ENCODE results near the gene LTB4R. TPM values are rescaled to one million over a fixed set of nuclear protein-coding genes. Genes with fewer than 3 reads are reported as not detected.
"Not testable (repeated sequence)": the region's sequence is repeated elsewhere in the genome, so short reads cannot be mapped to it uniquely, and the experiment has no call there.

Gene LTB4R
- total RNA-seq, 2 donors from 2014 or later = 1.9 to 3.0 TPM

GRCh38 chr14:24325041-24325530 is 13.8 kb downstream of the LTB4R start:
- TF ChIP-seq CTCF (IDR thresholded peaks at IDR 0.05) = no peak
- Histone ChIP-seq H3K27me3 (no peaks in the 10 kb centered on the region), H3K9me3 (no peaks in the 10 kb centered on the region), H3K36me3 (no peaks in the 10 kb centered on the region), H3K27ac (no peak overlapping the region), H3K4me1 (no peaks in the 10 kb centered on the region), H3K4me3 (no peak overlapping the region)
- no peak for DNase-seq (ENCODE audit: low spot score)

DNA sequence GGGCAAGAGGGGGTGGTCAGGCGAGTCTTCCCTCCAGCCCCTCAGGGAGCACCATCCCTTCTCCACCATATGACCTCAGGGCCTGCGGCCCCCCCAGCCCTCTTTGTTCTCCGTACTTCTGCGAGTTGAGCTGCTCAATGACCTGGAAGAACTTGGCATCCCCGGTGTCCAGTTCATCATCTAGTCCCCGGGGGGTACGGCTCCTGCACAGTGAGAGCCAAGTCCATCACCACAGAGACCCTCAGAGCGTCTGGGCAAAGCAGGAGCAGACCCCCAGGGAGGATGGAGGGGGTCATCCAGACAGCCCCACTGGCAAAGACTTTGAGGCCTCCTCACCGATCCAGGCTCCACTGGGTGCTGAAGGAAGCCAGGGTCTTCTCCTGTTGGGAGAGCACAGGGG is 14.7 kb downstream of the LTB4R start:
- no peak overlapping the region for H3K27ac ChIP-seq
- no peaks in the 10 kb centered on the region for H3K4me1 ChIP-seq
- H3K27me3 ChIP-seq = no peaks in the 10 kb centered on the region
- no peak for DNase-seq (ENCODE audit: low spot score)
- no peak for TF ChIP-seq CTCF (IDR thresholded peaks at IDR 0.05)
- H3K9me3 ChIP-seq = no peaks in the 10 kb centered on the region
- H3K36me3 ChIP-seq = no peaks in the 10 kb centered on the region
- H3K4me3 ChIP-seq = no peak overlapping the region

DNA sequence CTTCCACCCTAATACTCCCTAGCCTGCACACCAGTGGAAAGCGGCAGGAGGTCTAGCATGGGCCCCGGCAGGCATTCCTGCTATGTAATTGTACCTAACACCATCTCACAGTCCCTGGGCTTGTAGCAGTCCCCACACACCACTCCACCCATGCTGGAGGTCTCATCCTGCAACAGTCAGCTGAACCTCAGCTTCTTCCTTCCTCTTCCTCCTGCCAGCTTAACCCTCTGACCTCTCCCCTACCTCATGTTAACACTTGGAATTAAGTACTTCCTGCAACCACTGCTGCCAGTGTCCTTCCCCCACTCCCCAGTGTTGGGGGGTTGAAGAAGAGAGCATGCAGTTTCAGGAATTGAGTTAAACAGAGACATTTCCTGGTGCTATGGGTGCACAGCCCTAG is 16.0 kb downstream of the LTB4R start:
- peaks cover 0 to 5% of the 10 kb centered on the region in 2 donors for H3K4me1 ChIP-seq

GRCh38 chr14:24327914-24328313 is 16.6 kb downstream of the LTB4R start:
- not testable (repeated sequence) for H3K9me3 ChIP-seq; H3K27me3 ChIP-seq; H3K27ac ChIP-seq; H3K36me3 ChIP-seq; H3K4me3 ChIP-seq; DNase-seq (ENCODE audit: low spot score)
- peaks cover 0 to 11% of the 10 kb centered on the region in 2 donors for H3K4me1 ChIP-seq
- TF ChIP-seq CTCF (IDR thresholded peaks at IDR 0.05) = peak; percentile 60 to 67

More for the DNA sequence above, 16.0 kb downstream of the LTB4R start:
- Histone ChIP-seq H3K9me3 (no peaks in the 10 kb centered on the region), H3K36me3 (no peaks in the 10 kb centered on the region), H3K4me3 (no peak overlapping the region), H3K27me3 (no peaks in the 10 kb centered on the region), H3K27ac (no peak overlapping the region)
- DNase-seq (ENCODE audit: low spot score) = no peak
- no peak for TF ChIP-seq CTCF (IDR thresholded peaks at IDR 0.05)

- no peak overlapping the region for H3K4me3 ChIP-seq
- no peaks in the 10 kb centered on the region for H3K27me3 ChIP-seq
- H3K4me1 ChIP-seq = peaks cover 0 to 23% of the 10 kb centered on the region in 2 donors
- TF ChIP-seq CTCF (IDR thresholded peaks at IDR 0.05) = no peak
- H3K27ac ChIP-seq = no peak overlapping the region
- no peak for DNase-seq (ENCODE audit: low spot score)
- no peaks in the 10 kb centered on the region for H3K9me3 ChIP-seq
- H3K36me3 ChIP-seq = no peaks in the 10 kb centered on the region
Observed at GRCh38 chr14:24329073-24329663, 17.9 kb downstream of the LTB4R start.

DNA sequence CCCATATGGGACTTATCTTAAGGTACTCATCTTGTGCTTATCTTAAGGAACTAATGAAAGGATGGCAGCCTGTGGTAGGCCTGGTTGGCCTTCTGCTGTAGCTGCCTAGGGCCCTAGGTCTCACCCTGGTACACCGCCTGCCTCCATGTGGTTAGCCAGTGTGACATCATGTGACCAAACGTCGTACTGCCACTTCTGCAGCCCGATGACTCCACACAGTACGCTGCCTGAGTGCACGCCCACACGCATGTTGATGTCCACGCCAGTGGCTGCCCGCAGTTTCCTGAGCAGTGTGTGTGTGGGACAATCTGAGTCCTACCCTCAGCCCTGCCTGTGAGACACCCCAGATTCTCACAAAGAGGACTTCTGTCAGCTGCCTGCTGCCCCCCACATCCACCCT is 18.4 kb downstream of the LTB4R start:
- peaks cover 0 to 29% of the 10 kb centered on the region in 2 donors for H3K4me1 ChIP-seq
- no peak for DNase-seq (ENCODE audit: low spot score)
- H3K9me3 ChIP-seq = no peaks in the 10 kb centered on the region
- H3K36me3 ChIP-seq = no peaks in the 10 kb centered on the region
- TF ChIP-seq CTCF (IDR thresholded peaks at IDR 0.05) = no peak
- H3K27ac ChIP-seq = no peak overlapping the region
- H3K4me3 ChIP-seq = no peak overlapping the region
- peaks cover 0 to 4% of the 10 kb centered on the region in 2 donors for H3K27me3 ChIP-seq
